Hematopoietic multipotent progenitor cell treated with erythropoietin and hydrocortisone succinate and interleukin-3 and kit ligand, for 8 days (in vitro differentiated cells): ENCODE data around the gene PRDM1.

Experiments
- DNase-seq: peaks from one replicate; pipeline ENCODE4 v3.0.0-alpha.2; 2015

PRDM1 gene

GRCh38 chr6:106118835-106119431 is 32.8 kb downstream of the PRDM1 start:
- no peak for DNase-seq

GRCh38 chr6:106119546-106119945 is 33.4 kb downstream of the PRDM1 start:
- no peak for DNase-seq

DNA sequence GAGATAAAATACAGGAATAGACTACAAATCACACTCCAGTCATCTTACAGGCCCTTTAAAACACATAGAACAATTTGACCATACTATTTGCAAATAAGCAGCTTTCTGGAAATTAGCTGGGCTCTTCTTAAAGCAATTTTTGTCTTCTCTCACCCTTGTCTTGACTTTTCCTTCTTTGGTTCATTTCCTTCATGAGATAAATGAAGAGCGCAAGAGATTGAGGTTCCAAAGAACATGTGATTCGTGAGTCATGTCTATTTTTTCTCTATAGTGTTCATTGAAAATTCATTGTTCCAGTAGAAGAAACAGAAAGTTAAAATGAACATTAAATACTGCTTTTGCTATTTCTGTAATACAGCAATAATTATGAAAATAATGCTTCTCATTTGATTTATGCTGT is 33.9 kb downstream of the PRDM1 start:
- no peak for DNase-seq

GRCh38 chr6:106120406-106120805 is 34.3 kb downstream of the PRDM1 start:
- no peak for DNase-seq

GRCh38 chr6:106122306-106122918 is 36.3 kb downstream of the PRDM1 start:
- DNase-seq: no peak

- no peak for DNase-seq
These were observed 37.0 kb downstream of the PRDM1 start for GRCh38 chr6:106122938-106123656.

GRCh38 chr6:106124015-106124414 is 37.9 kb downstream of the PRDM1 start:
- no peak for DNase-seq

DNA sequence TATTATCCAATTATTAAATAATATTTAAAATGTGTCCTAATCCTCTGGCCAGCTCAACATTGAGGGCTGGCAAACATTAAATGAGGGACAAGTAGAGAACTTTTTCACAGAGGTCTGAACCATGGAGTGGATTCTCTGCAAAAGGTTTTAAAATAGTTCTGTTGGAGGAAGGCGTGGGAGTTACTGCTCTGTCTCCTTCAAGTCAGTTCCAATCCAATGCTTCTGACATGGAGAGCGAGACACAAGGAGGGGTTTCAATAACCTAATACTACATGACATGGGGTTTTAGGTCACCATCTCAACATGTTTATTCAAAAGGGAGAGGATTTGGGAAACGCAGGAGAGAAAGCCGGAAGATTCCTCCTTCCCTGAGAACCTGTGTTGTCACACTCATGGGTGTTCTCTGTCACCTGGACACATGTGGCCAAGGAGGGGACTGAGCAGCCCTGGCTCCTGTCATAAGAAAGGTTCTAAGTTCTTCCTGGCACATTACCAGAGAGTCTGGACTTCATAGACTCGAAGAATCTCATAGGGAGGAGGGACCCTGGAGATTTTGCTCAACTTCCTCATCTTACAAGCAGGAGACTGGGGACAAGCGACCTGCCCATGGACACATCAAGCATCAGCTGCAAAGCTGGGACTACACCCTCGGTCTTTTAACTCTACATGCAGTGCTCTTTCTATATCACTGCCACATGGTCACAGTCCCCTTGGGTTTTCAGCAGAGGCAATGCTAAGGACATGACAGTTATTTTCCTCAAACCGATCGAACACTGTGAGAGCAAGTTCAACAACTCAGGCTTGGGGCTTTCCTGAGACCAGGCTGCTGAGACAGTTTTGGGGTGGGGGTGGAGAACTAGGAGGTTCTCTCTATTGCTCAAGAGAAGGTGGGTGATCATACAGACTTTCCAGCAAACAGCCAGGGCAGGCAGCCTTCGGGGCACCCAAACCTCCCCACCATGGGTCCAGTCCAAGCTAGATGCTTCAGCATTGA is 38.6 kb downstream of the PRDM1 start:
- DNase-seq: no peak

GRCh38 chr6:106125925-106126435 is 39.8 kb downstream of the PRDM1 start:
- no peak for DNase-seq

DNA sequence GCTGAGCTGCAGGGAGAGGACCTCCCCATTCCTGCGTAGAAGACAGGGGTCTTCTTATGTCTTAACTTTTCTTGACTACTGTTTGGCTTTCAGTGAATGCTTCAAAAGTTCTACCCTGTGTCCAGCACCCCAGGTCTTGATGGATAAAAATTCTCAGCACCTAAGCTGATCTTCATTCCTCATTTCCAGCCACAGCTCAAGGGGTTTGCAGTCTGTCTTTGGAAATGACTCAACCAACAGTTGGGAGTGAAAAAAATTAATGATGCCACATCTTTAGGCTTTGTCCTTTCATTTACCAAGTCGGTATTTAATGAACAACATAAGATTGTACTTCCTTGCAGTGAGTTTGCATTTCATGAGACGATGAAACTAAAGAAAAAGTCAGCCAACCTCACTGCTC is 40.3 kb downstream of the PRDM1 start:
- DNase-seq: no peak

DNA sequence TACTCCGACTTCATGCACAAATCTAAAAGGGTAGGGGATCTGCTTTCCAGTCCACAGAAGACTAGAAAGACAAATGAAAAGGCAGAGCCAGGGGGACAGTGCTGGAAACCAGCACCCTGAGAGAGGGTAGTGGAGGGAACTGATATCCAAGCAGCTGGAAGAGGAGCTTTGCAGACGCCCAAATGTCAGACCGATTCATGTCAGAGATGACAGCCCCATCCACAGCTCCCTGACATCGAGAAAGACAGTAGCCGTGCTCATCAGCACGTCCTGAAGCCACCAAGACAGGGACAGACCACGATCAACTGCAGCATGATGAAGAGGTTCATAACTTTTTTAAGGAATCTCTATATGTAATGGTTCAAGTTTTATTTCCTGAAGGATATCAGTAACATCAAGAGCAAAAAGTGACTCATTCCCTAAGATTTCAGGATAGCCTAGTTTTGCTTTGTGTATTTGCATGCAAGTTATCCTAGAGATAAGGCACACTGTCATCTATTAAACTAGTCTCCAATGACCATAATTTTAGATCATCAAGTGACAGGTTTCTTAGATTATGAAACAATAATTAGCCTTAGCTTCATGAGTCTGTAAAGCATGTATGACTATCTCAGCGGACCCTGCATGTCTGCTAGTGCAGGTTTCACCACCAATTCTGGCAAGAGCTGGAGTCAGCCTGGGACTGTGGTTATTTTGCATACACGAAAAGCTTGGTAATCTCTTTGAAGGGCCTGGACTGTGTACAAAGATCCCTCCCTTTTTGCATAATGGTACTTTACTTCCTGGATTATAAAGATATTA is 43.0 kb downstream of the PRDM1 start:
- DNase-seq: no peak

- no peak for DNase-seq
These were observed 46.1 kb downstream of the PRDM1 start for GRCh38 chr6:106132153-106132698.

- no peak for DNase-seq
These were observed 46.9 kb downstream of the PRDM1 start for GRCh38 chr6:106133040-106133439.

- no peak for DNase-seq
These were observed 48.1 kb downstream of the PRDM1 start for GRCh38 chr6:106134087-106134770.

DNA sequence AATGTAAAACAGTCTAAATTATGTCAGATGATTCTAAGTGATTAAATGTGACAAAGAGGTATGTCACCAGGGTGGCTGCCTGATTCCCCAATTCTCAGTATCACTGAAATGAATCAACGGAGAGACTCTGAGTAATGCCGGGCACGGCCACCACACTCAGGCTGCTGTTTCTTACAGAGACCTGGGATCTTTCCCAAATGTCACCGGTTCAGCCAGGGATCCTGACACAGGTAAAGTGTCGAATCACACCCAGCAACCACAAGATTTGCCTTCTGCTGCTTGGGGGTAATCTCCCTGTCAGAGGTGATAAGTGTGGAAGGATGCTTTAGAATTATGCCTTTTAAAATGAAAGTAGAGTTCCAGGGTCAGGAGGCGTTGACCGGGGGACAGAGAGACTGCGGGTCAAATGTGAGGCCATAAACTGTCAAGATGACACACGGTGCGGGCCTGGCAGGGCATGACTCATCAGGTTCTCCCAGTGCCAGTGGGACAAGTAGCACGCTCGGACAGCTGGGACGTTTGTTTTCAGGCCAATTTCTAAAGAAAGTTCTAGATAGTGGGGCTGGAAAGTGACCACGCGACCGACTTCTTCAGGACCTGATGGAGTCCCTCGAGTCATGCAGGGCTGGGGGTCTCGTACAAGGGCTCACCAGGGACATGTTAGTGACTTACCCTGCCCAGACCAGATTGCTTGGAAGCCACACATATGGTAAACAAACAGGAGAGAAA is 48.9 kb downstream of the PRDM1 start:
- DNase-seq: no peak

GRCh38 chr6:106135911-106136571 is 49.9 kb downstream of the PRDM1 start:
- DNase-seq: no peak

DNA sequence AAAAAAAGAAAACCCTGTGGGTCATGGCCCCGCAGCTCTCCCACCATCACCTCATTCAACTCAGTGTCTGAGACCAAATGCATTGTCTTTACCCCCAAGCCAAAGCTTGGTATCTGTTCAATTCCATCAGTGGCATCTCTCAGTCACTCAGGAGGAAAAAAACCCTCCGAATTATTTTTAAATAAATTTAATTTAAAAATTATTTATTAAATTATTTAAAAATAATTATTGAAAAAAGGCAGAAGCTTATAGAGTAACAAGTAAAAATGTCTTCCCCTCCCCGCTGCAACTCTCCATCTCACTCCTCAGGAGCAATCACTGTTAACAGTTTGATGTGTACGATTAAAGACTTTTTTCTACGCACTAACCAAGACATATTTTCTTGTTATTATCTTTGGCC is 50.7 kb downstream of the PRDM1 start:
- no peak for DNase-seq

DNA sequence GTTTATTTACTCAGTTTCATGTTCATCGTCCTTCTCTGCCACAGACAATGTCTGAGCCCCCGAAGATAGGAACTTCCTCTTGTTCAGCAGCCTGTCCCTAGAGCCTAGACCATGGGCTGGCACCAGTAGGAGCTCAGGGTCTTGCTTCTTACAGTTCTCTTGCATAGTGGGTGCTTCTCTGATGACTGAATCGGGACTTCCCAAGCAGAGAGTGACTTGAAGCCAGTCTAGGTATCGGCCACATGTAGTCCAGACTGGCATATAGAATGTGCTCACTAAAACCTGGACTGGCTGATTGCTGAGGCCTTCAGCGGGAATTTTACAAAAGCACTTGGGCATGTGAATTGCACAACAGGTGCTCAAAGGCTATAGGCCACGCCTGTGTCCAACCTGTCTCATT is 52.0 kb downstream of the PRDM1 start:
- DNase-seq: no peak

DNA sequence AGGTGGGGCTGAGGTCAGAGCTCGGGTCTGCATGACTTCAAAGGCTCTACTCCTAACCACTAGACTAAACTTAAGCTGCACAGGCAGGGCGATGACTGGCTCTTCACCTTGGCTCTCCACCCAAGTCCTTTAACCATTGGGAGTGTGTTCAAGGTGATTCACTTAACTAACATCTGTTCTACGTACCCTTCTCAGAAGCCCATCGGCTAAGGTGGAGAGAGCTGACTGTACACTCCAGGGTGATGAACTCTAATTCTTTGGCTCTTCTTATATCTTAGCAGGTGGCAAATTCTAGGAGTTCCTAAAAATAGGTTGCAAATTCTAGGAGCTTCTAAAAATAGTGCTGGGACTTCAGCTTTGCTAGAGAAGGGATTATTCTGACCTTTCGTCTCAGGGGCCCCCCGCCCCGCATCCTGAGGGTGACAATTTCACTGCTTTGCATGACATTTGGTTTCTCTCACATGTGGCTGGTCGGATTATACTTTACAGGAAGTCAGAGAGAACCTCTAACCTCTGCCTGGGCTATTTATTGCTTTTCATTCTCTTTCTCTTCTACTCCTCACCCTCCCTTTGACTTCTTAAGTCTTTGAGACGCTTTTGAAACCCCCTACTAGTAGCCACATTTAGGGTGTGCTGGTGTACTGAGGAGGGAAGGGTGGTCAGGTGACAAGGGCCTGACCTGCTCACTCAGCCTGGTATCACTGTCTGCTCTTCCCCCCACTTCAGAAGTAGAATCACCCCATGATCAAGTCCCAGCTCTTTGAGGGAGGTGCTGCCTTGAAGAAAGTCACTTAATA is 55.5 kb downstream of the PRDM1 start:
- no peak for DNase-seq
